Breast epithelium (tissue), 4 donors: Measurements from ENCODE around the gene ZNF148. TPM values are rescaled to one million over a fixed set of nuclear protein-coding genes. Genes with fewer than 3 reads are reported as not detected.

Experiments used
- DNase-seq, 2 donors: peaks; one replicate each; pipeline ENCODE4 v3.0.0-alpha.2; 2019; ENCODE audit warnings: low spot score in 2 of 2
- H3K27ac ChIP-seq, 2 donors: fragments of 200-600 bp; sonication (generic) in 1 of 2; one replicate each; pipeline ENCODE4 v1.5.1; 2016 to 2019; ENCODE audit warnings: mild to moderate bottlenecking in 1 of 2
- H3K27me3 ChIP-seq, 2 donors: fragments of 200-600 bp; sonication (generic) in 1 of 2; one replicate each; pipeline versions ENCODE4 v1.5.1 to v1.6.0; 2017 to 2019; ENCODE audit warnings: control low read depth in 1 of 2, mild to moderate bottlenecking in 1 of 2
- H3K36me3 ChIP-seq: fragments of 200-600 bp; one replicate; pipeline ENCODE4 v1.5.1; 2019
- H3K4me1 ChIP-seq, 2 donors: fragments of 200-600 bp; sonication (generic); one replicate each; pipeline ENCODE4 v1.5.1; 2016 to 2019; ENCODE audit warnings: control low read depth in 1 of 2
- H3K4me3 ChIP-seq, 3 donors: fragments of 200-600 bp; sonication (generic); 1 replicate in 2 of 3; 2 replicates in 1 of 3; pipeline ENCODE4 v1.5.1; 2016 to 2019; ENCODE audit warnings: mild to moderate bottlenecking in 3 of 3, moderate library complexity in 2 of 3
- H3K9me3 ChIP-seq, 2 donors: fragments of 200-600 bp; sonication (generic) in 1 of 2; one replicate each; pipeline ENCODE4 v1.5.1; 2016 to 2019; ENCODE audit warnings: control low read depth in 1 of 2
- POLR2A ChIP-seq: fragments of 450-650 bp; IDR thresholded peaks from one replicate; pipeline ENCODE4 v1.6.1; 2016; ENCODE audit warnings: antibody characterized with exemption, mild to moderate bottlenecking, moderate library complexity
- POLR2AphosphoS5 ChIP-seq, 3 donors: sonication (generic); formaldehyde crosslinking; IDR thresholded peaks; one replicate each; pipeline ENCODE4 v1.6.1; 2017; ENCODE audit warnings: antibody characterized with exemption in 3 of 3
- intact Hi-C: fragments of 100-400 bp; cut with DNase I; formaldehyde crosslinking; loops from one replicate; pipeline ENCODE4 v1.15.1; 2023; ENCODE audit warnings: low total_unique reads
- total RNA-seq, 3 donors: library from RNA; depleted of rRNA; stranded (reverse); fragments of >200 nt; gene quantifications; one replicate each; pipeline ENCODE4 v1.1.0, GENCODE V29; 2016
- TF ChIP-seq, protein P1 (sequence below), 3 donors: fragments of 450-650 bp; IDR thresholded peaks; one replicate each; pipeline ENCODE4 v1.5.1; 2016 to 2017; ENCODE audit warnings: antibody characterized with exemption in 3 of 3, mild to moderate bottlenecking in 3 of 3, moderate library complexity in 3 of 3

Gene ZNF148
- total RNA-seq, 3 donors from 2014 or later, result 29.8 to 47.7 (median 31.8) TPM

DNA sequence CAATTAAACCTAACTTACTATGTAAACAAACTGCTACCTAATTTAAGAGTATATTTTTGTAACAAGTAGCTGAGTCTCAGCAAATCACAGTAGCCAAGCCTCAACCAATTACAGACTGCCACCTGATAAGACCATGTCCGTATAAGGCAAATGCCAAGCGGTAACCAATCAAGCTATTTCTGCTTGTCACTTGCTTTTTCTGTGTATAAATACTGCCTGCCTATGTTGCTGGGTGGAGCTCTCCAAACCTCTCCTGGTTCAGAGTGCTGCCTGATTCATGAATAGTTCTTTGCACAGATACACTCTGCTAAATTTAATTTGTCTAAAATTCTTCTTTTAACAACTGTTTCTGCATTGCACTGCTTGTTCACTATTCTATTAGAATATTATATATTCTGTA, 42.6 kb downstream of the ZNF148 start:
- Histone ChIP-seq H3K27me3 (no peaks in the 10 kb centered on the region), H3K4me1 (no peaks in the 10 kb centered on the region), H3K36me3 (no peaks in the 10 kb centered on the region), H3K4me3 (no peak overlapping the region), H3K9me3 (no peaks in the 10 kb centered on the region), H3K27ac (no peak overlapping the region)
- intact Hi-C loops, result no loop called here
- DNase-seq, result no peak
- TF ChIP-seq POLR2AphosphoS5 (IDR thresholded peaks at IDR 0.05) (no peak), POLR2A (no peak)
- TF ChIP-seq, protein P1, sequence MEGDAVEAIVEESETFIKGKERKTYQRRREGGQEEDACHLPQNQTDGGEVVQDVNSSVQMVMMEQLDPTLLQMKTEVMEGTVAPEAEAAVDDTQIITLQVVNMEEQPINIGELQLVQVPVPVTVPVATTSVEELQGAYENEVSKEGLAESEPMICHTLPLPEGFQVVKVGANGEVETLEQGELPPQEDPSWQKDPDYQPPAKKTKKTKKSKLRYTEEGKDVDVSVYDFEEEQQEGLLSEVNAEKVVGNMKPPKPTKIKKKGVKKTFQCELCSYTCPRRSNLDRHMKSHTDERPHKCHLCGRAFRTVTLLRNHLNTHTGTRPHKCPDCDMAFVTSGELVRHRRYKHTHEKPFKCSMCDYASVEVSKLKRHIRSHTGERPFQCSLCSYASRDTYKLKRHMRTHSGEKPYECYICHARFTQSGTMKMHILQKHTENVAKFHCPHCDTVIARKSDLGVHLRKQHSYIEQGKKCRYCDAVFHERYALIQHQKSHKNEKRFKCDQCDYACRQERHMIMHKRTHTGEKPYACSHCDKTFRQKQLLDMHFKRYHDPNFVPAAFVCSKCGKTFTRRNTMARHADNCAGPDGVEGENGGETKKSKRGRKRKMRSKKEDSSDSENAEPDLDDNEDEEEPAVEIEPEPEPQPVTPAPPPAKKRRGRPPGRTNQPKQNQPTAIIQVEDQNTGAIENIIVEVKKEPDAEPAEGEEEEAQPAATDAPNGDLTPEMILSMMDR (IDR thresholded peaks at IDR 0.05), result no peak

DNA sequence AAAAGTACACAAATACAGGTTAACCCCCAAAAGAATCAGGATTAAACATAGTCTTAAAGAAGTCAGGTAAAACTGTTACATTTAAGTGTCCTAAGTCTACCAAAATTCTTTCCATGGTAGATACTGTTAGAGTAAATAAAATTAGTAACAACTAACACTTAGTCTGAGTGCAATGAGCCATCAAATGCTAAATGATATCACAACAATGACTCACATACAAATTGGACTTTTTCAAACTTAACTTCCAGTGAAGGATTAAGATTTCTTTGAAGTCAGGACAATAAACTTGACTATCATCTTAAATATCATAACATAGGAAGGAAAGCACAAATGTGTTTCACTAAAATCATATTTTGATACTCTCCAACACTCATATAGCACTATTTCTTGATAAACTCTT, 43.9 kb downstream of the ZNF148 start:
- H3K4me1 ChIP-seq, result no peaks in the 10 kb centered on the region
- no peak overlapping the region for H3K4me3 ChIP-seq
- H3K36me3 ChIP-seq, result no peaks in the 10 kb centered on the region
- no peaks in the 10 kb centered on the region for H3K27me3 ChIP-seq
- TF ChIP-seq POLR2A (no peak), POLR2AphosphoS5 (IDR thresholded peaks at IDR 0.05) (no peak)
- TF ChIP-seq, protein P1 (IDR thresholded peaks at IDR 0.05), result no peak
- intact Hi-C loops, result no loop called here
- DNase-seq, result no peak
- no peak overlapping the region for H3K27ac ChIP-seq
- H3K9me3 ChIP-seq, result no peaks in the 10 kb centered on the region

DNA sequence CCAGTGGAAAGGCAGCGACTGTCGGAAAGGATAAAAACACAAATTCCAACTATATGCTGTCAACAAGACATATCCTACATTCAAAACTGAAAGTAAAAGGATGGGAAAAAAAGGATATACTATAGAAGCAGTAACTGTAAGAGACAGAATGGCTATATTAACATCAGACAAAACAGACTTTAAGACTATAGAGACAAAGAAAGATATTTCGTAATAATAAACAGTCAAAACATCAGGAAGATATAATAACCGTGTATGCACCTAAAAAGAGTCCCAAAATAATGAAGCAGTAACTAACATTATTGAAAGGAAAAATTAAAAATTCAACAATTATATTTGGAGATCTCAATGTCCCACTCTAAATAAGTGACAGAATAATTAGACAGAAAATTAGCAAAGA, 48.2 kb downstream of the ZNF148 start:
- Histone ChIP-seq H3K36me3 (no peaks in the 10 kb centered on the region), H3K4me1 (no peaks in the 10 kb centered on the region), H3K4me3 (no peak overlapping the region), H3K27me3 (no peaks in the 10 kb centered on the region), H3K27ac (no peak overlapping the region), H3K9me3 (no peaks in the 10 kb centered on the region)
- intact Hi-C loops, result no loop called here
- DNase-seq, result no peak
- TF ChIP-seq POLR2AphosphoS5 (IDR thresholded peaks at IDR 0.05) (no peak), POLR2A (no peak)
- TF ChIP-seq, protein P1 (IDR thresholded peaks at IDR 0.05), result no peak

GRCh38 chr3:125325746-125326145, 49.4 kb downstream of the ZNF148 start:
- Histone ChIP-seq H3K9me3 (no peaks in the 10 kb centered on the region), H3K27me3 (no peaks in the 10 kb centered on the region), H3K27ac (no peak overlapping the region), H3K36me3 (no peaks in the 10 kb centered on the region), H3K4me3 (no peak overlapping the region), H3K4me1 (no peaks in the 10 kb centered on the region)
- intact Hi-C loops, result no loop called here
- TF ChIP-seq POLR2AphosphoS5 (IDR thresholded peaks at IDR 0.05) (no peak), POLR2A (no peak)
- TF ChIP-seq, protein P1 (IDR thresholded peaks at IDR 0.05), result no peak
- DNase-seq, result no peak

- H3K27ac ChIP-seq, result no peak overlapping the region
- no peaks in the 10 kb centered on the region for H3K4me1 ChIP-seq
- intact Hi-C loops, result no loop called here
- no peaks in the 10 kb centered on the region for H3K9me3 ChIP-seq
- DNase-seq, result no peak
- TF ChIP-seq, protein P1 (IDR thresholded peaks at IDR 0.05), result no peak
- TF ChIP-seq POLR2AphosphoS5 (IDR thresholded peaks at IDR 0.05) (no peak), POLR2A (no peak)
- H3K36me3 ChIP-seq, result no peaks in the 10 kb centered on the region
- H3K27me3 ChIP-seq, result no peaks in the 10 kb centered on the region
- H3K4me3 ChIP-seq, result no peak overlapping the region
These were observed 50.8 kb downstream of the ZNF148 start for GRCh38 chr3:125324341-125324740.
